HG03045 (cell line): ENCODE results near the gene CAMTA1.

Experiments
- ATAC-seq: cut with Tn5 transposase; IDR thresholded peaks from one replicate; pipeline ENCODE4 v1.9.1; 2021; ENCODE audit warnings: mild to moderate bottlenecking, moderate library complexity; ENCODE audit not compliant: unreplicated experiment

The CAMTA1 gene

GRCh38 chr1:7348073-7348472 is 562.8 kb downstream of the CAMTA1 start:
- no peak for ATAC-seq

GRCh38 chr1:7348580-7348979 is 563.3 kb downstream of the CAMTA1 start:
- ATAC-seq: no peak

- no peak for ATAC-seq
These were observed 565.5 kb downstream of the CAMTA1 start for GRCh38 chr1:7350804-7351203.

GRCh38 chr1:7351649-7352048 is 566.4 kb downstream of the CAMTA1 start:
- ATAC-seq: no peak

- no peak for ATAC-seq
These were observed 567.1 kb downstream of the CAMTA1 start for GRCh38 chr1:7352364-7352763.

- ATAC-seq: no peak
These were observed 567.7 kb downstream of the CAMTA1 start for GRCh38 chr1:7352974-7353373.

GRCh38 chr1:7355646-7356045 is 570.4 kb downstream of the CAMTA1 start:
- ATAC-seq: no peak

- ATAC-seq: no peak
These were observed 570.8 kb downstream of the CAMTA1 start for GRCh38 chr1:7356079-7356478.

- no peak for ATAC-seq
These were observed 573.2 kb downstream of the CAMTA1 start for GRCh38 chr1:7358425-7358824.

- ATAC-seq: no peak
These were observed 575.3 kb downstream of the CAMTA1 start for GRCh38 chr1:7360526-7360925.

GRCh38 chr1:7362947-7363346 is 577.7 kb downstream of the CAMTA1 start:
- ATAC-seq: no peak

GRCh38 chr1:7363450-7363849 is 578.2 kb downstream of the CAMTA1 start:
- no peak for ATAC-seq

GRCh38 chr1:7365706-7366105 is 580.5 kb downstream of the CAMTA1 start:
- ATAC-seq: no peak

GRCh38 chr1:7366286-7366954 is 581.2 kb downstream of the CAMTA1 start:
- no peak for ATAC-seq

- no peak for ATAC-seq
These were observed 581.9 kb downstream of the CAMTA1 start for GRCh38 chr1:7366955-7367665.

GRCh38 chr1:7369866-7370265 is 584.6 kb downstream of the CAMTA1 start:
- ATAC-seq: no peak

GRCh38 chr1:7371926-7372325 is 586.7 kb downstream of the CAMTA1 start:
- ATAC-seq: no peak

GRCh38 chr1:7372477-7373120 is 587.3 kb downstream of the CAMTA1 start:
- no peak for ATAC-seq

- ATAC-seq: no peak
These were observed 588.0 kb downstream of the CAMTA1 start for GRCh38 chr1:7373251-7373650.

GRCh38 chr1:7373876-7374562 is 588.8 kb downstream of the CAMTA1 start:
- no peak for ATAC-seq

- ATAC-seq: no peak
These were observed 589.4 kb downstream of the CAMTA1 start for GRCh38 chr1:7374563-7375160.
